GM19035 (cell line): ENCODE measurements around the gene PTTG1IP.

Experiments
- ATAC-seq: cut with Tn5 transposase; IDR thresholded peaks from one replicate; pipeline ENCODE4 v1.9.1; 2021; ENCODE audit not compliant: unreplicated experiment

PTTG1IP gene

DNA sequence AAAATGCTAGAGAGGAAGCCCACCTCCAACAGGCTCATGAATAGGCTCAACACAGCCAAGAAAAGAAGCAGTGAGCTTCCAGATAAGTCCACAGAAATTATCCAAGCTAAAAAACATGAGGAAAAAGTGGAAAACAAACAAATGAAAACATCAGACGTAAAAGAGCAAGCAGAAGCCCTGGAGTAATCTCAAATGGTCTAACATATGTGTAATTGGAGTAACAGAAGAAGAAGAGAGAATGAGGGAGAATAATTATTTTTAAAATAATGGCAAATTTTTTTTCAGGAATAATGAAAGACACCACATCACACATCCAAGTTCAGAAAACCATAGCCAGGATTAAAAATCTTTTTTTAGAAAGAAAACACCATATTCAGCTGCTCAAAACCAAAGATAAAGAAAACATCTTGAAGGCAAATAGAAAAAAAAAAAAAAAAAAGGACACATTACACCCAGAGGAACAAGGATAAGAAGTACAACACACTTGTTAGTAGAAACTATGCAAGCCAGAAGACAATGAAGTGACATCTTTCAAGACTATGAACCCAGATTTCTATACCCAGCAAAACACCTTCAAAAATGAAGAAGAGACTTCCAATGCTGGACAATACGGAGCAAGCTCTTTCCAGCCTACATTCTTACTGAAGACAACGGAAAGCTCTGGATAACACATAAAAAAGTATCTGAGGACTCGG, 45.0 kb downstream of the PTTG1IP start:
- ATAC-seq = no peak

DNA sequence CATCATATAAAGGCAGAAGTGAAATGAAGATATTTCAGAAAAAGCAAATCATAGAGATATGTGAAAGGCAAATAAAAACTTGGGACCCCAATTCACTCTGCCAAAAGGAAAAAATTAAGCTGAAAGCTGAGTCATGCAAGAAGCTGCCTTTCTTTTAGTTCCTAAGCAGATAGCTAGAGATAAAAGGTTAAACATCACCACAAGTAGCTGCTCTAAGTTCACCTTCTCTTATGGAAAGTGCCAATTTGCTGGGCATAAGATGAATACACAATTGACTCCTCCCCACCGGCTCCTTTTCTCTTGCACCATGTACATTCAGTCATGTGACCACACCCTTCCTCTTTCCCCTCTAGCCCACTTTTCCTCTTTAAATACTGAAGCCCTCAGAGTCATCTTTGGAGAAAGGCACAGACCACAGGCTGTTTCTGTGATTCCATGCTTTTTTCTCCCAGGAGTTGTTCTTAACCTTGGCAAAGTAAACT, 50.3 kb downstream of the PTTG1IP start:
- ATAC-seq = no peak

DNA sequence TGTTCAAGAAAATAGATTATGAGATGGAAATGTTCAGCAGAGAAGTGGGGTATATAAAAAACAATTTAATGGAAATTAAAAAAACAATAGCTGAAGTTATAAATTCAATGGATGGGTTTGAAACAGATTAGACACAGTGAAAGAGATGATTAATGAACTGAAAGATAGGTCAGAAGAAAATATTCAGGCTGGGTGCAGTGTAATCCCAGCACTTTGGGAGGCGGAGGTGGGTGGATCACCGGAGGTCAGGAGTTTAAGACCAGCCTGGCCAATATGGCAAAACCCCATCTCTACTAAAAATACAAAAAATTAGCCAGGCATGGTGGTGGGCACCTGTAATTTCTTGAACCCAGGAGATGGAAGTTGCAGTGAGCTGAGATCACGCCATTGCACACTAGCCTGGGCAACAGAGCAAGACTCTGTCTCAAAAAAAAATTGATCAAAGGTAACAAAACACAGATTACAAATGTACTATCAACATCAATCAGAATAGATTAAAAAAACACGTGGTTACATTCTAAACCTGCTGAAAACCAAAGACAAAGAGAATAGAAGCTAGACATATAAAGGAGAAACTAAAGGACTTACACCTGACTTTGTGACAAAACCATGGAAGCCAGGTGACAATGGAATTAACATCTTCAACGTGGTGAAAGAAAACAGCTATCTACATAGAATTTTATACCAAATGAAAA, 50.9 kb downstream of the PTTG1IP start:
- no peak for ATAC-seq

DNA sequence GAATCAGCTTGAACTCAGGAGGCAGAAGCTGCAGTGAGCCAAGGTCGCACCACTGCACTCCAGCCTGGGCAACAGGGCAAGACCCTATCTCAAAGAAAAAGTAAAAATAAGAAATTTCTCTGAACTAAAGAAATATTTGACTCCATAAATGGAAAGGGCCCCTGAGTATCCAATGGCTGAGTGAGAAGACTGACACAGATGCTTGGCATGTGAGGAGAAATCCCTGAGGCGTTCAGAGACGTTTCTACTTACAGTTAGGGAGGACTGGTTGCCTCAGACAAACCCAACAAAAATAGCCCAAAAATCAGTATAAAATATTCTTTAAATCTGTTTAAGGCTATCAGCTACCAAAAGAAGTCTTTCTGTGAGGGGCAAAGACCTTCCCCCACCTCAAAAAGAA, 52.6 kb downstream of the PTTG1IP start:
- ATAC-seq = no peak

DNA sequence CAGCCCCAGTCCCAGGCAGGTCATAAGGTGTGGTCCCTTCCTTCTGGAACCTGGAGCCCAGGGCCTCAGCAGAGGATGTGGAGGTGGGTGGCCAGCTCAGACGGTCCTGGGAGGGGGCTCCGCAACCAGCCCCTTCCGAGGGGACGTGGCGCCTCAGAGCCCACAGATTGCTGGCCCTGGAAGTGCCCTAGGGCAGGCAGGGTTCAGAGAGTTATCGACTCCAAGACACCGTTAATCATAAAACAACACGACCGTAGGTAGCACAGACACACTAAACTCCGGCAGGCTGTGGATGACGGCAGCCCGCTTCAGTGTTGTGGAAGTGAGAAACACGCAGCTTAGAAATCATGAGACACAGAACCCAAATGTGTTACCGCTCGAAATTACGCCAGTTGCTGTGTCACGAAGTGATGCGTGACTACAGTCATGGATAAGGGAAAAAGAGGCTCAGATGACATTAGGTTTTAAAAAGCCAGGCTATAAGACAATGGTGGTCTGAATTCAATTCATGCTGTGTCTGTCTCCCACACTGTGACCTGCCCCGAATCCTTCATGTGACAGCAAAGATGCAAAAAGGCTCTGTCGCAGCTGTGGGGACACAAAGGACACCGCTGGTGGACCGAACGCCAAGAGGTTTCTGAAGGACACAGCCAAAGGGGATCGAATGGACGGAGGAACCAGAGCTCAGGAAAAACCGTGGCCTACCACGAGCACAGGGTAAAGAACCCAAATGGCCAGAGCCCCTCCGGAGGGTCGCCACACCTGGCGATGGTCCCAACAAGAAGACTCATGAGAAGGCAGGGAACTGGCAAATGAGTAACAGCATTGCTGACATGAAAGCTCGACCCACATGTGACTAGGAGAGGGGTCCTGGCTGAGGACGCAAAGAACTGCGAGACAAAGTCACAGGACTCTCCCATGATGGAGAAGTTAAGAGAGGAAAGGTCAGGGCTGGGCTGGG, 53.9 kb downstream of the PTTG1IP start:
- ATAC-seq = no peak

DNA sequence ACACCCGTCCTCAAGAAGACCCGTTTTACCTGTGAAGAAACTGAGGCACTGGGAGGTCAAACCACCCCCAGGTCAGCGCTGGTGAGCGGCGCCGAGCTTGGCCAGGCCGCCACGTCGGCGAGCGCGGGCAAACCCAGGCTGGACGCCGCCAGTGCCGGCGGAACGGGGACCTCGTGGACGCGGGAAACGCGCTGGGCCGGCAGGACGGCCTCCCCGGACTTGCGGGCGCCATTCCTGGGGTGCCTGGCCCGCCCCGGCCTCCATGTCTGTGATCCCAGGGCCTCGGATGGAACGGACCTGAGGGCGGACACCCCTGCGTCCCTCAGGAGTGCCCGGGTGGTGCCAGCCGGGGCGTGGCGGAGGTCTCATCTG, 54.9 kb downstream of the PTTG1IP start:
- no peak for ATAC-seq

DNA sequence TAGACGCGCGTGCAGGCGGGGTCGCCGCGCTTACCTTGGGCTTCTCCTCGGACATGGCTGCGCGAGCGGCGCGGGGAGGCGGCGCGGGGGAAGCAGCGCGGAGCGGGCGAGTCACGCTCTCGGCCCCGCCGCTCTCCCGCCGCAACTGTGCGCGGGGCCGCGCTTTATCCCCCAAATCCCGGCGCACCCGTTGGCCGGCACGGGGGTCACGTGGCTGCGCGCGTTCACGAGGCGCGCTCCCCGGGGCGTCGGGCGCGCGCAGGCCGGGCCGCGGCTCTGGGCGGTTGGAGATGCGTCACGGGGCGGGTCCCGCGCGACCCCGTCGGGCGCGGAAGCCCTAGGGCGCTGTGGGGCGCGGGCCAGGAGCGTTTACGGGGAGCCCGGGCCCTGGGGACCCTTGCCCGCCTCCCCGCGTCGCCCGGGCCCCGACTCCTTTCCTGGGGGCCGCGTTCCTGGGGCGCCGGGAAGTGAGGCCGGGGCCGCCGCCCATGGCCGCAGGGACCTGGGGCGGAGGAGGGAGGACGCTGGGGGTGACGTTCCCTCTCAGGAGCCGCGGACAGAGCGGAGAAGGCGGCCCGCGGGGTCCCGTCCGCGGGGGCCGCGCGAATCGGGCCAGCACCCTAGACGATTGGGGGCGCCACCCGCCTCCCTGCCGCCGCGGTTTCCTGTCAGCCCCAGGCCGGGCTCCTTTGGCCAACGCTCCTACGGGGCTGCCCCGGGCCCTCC, 55.4 kb downstream of the PTTG1IP start, which contains the start of gene SUMO3:
TSS of gene SUMO3 (minus strand) at position 149 of the 726 bp plus-strand sequence. CDS start at position 55, 94 bp downstream.
- peak; percentile 61 for ATAC-seq

DNA sequence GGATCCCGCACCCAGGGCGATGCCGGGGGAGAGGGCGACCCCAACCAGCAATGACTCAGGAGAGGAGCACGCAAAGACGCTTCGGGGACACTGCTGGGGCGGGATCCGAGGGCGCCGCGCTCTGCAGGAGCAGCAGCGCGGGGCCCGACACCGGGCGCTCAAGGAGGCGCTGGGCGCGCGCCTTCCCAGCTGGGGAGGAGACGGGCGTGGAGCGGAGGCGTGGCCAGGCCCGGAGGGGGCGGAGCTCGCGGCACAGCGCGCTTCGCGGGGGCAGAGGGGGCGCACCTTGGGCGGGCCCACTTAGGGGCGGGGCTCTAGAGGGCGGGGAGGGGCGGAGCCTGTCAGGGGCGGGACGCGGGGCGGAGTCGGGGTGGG, 56.0 kb downstream of the PTTG1IP start:
- ATAC-seq = peak; percentile 74

DNA sequence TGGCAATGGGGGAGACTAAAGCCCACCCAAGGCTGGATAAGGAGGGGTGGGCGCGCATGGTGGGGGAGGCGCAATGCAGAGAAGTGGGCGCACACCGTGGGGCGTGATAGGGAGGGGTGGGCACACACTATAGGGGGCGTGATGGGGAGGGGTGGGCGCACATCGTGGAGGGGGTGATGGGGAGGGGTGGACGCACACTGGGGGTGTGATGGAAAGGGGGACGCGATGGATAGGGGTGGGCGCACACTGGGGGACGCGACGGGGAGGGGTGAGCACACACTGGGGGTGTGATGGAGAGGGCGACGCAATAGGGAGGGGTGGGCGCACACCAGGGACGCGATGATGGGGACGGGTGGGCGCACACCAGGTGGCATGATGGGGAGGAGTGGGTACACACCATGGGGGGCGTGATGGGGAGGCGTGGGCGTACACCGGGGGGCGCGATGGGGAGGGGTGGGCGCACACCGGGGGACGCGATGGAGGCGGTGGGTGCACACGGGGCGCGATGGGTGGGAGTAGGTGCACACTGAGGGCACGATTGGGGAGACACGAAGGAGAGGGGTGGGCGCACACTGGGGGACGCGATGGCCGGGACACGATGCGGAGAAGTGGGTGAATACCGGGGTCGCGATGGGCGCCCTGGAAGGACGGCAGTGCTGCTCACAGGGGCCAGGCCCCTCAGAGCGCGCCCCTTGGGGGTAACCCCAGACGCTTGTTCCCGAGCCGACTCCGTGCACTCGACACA, 56.6 kb downstream of the PTTG1IP start:
- peak; percentile 18 for ATAC-seq

DNA sequence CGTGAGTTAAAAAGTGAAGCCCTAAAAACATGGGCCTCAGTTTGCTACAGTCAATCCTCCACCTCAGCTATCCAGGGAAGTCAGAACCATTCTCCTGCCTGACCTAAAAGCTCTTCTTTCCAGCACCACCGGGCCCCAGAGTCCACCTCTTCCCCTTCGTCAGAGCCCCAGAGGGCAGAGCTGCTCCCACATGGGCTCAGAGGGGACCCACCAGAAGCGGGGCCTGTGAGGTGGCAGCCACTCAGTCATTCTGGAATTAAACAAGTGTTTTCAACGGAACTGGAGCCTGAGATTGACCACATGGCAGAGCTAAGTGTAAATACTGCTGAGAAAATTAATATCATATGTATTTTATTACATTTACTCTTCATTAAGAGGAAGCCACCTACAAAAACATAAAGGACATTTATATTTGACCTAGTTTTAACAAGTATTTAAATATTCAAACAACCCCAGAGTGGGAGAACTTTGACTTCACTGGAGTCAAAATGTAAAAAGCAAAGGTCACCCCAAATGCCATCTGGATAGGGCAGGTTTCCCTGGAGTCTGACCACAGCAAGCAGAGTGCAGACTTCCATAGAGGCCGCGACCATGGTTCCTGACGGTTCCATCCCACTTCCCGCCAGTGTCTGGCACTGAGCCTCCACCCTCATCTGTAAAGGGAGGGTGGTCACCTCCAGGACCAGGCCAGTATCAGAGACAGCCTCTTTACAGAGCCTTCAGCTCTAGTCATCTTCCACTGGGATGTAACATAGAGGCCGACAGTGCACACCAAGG, 57.5 kb downstream of the PTTG1IP start:
- no peak for ATAC-seq

DNA sequence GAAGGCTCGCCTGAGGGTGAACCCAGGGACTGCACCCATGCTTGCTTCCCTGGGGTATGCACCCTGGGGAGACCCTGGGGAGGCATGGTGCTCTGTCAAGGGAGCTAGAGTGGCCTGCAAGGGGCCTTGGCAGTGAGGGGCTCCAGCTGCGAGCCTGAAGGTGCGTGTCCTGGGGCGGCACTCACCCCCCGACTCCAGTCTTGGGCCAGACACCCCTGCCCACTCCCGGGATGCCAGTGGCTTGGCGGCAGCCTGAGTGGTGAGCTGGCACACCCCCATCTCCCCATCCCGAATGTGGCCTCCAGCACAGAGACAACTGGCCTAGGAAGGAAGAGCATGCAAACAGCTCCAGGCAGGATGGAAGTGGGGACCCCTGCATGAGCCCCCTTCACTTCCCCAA, 58.3 kb downstream of the PTTG1IP start:
- ATAC-seq = no peak

DNA sequence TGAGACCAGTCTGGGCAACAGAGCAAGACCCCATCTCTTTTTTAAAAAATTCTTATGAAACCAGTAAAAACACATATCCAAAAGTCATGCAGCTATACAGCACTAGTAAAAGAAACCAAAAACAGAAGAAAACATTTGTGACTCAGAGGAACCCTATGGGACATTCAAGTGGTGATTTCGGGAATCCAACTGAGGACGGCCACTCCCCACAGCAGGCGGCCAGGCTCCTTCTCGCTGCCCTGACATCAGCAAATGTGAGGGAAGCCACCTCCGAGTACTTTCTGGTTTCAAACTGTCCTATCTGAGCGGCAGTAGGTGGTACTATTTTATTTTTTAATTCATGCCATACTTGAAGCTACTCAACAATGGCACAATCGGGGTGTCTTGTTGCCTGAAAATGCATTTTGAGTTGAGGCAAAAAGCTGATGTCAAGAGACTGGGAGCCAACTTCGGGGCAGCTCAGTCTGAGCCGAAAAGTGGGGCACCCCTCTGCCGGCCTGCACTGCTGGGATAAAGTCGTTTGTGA, 58.9 kb downstream of the PTTG1IP start:
- ATAC-seq = no peak

DNA sequence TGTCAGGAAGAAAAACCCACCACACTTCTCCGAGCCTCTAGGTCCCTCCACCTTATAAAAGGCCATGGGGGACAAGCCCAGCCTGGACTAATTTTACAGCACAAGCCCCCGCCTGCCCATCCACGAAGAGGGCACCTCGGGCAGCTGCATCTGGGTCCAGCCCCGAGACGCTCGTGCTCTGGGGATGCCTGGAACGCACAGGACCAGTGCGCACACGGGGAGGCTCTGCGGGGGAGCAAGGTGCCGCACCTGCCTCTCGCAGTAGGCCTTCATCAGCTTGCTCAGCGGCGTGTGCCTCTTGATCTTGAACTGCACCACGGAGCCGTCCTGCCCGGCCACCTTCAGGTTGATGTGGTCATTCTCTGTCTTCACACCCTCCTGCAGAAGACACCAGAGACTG, 59.8 kb downstream of the PTTG1IP start:
- no peak for ATAC-seq

DNA sequence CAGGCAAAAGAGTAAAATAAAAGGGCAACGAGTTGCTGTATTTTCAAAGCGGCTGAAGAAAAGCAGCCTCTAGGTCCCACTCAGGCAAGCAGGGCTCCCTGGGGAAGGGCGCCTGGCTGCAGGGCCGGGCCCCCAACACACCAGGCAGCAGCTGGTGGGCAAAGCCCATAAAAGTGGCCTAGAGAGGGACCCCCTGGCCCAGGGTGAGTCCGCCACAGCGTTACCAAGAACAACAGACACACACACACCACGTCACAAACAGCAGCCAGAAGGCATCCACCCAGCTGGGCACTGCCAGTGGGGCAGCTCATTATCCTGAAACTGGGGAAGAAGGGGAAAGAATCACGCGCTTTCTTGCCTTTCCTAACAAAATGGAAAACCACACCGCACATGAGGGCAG, 60.3 kb downstream of the PTTG1IP start:
- ATAC-seq = no peak

DNA sequence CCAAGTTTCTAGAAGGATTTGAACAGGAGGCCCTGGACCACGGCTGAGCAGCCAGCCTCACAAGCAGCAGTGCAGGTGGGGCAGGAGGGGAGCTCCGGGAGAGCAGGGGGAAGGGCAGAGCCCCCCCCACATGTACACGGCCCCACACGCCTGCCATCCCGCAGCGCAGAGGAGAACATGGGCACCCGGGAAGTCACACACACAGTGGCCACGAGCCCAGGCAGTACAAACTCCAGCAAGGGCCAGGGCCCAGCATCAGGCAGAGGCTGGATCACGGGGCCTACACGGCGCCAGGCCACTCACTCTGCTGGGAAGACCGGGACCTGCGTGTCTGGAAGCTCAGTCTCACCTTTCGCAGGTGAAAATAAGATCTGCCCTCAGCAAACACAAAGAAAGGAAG, 60.9 kb downstream of the PTTG1IP start:
- no peak for ATAC-seq

DNA sequence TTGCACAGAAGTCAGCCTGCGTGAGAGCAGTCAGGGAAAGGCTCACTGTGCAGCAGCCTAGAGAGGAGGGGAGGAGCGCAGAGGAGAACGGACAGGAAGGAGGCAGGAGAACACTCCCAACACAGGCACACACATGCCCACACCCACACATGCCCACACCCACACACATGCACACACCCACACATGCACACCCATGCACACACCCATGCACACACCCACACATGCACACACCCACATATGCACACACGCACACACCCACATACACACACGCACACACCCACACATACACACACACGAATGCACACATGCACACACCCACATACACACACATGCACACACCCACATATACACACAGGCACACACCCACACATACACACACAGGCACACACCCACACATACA, 62.7 kb downstream of the PTTG1IP start:
- ATAC-seq = no peak

DNA sequence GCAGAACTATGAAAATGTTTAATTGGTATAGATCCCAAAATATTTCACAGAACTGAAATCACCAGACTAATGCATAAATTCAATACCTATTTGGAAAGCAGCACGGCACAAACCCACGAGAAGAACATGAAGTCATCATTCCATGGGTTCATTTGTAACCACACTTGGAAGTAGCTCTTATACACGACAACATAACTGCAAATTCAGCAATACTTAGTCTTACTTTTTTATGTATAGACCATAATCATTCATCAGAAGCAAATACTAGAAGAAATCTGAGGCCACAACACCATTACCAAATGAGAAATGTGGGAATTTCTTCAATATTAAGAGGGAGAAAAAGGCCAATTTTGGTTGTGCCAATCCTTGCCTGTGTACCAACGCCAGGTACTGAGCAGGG, 67.6 kb downstream of the PTTG1IP start:
- ATAC-seq = no peak

DNA sequence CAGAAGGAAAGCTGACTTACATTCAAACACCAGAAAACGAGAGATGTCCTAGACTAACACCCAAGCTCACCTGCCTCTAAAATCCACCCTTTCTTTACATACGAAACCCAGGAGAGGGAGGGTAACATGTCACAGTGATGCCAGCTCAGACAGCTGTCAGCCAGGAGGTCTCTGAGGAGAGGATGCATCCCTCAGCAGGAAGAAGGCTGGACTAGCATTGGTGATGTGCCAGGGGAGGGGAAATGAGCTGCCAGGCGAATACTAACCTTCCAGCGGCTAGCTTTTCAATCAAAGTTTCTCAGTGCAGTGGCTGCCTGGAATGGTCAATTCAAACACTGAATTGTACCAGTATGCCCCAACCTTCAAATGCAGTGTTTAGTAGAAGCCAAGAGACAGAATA, 68.3 kb downstream of the PTTG1IP start:
- ATAC-seq = no peak

DNA sequence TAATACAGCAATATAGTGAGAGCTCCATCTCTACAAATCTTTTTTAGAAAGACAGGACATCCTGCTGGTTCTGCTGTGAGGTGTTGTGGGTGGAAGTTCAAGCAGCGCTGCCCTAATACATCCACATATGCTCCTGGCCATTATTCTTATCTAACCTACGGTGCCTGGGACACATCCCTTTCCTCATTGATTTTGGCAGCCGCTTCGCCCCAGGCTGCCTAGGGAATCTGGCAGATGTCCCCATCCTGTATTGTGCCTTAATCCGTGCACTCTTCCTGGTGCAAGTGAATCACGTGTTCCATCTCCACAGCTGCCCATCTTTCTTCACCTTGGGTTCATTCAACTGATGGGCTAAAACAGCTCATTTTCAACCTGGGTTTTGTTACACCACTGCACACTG, 68.7 kb downstream of the PTTG1IP start:
- ATAC-seq = no peak
